Tibial artery (tissue), 4 donors: ENCODE results near the gene CNOT11.
"Not testable (repeated sequence)": the region's sequence is repeated elsewhere in the genome, so short reads cannot be mapped to it uniquely, and the experiment has no call there.

Source experiments
- DNase-seq, 2 donors: peaks; one replicate each; pipeline ENCODE4 v3.0.0-alpha.2; 2019
- H3K27ac ChIP-seq, 2 donors: fragments of 200-600 bp; sonication (generic) in 1 of 2; 1 replicate in 1 of 2; 2 replicates in 1 of 2; pipeline ENCODE4 v1.5.1; 2018 to 2019; ENCODE audit warnings: mild to moderate bottlenecking in 1 of 2
- H3K27me3 ChIP-seq, 2 donors: fragments of 200-600 bp; sonication (generic) in 1 of 2; one replicate each; pipeline versions ENCODE4 v1.5.1 to v1.6.0; 2016 to 2019
- H3K36me3 ChIP-seq, 3 donors: fragments of 200-600 bp; sonication (generic) in 2 of 3; one replicate each; pipeline ENCODE4 v1.5.1; 2016 to 2019; ENCODE audit warnings: mild to moderate bottlenecking in 2 of 3
- H3K4me1 ChIP-seq, 4 donors: fragments of 200-600 bp; sonication (generic) in 2 of 4; 1 replicate in 3 of 4; 2 replicates in 1 of 4; pipeline ENCODE4 v1.5.1; 2016 to 2019
- H3K4me3 ChIP-seq, 2 donors: fragments of 200-600 bp; sonication (generic) in 1 of 2; 1 replicate in 1 of 2; 2 replicates in 1 of 2; pipeline ENCODE4 v1.5.1; 2018 to 2019; ENCODE audit warnings: mild to moderate bottlenecking in 2 of 2
- H3K9me3 ChIP-seq, 3 donors: fragments of 200-600 bp; sonication (generic) in 1 of 3; one replicate each; pipeline ENCODE4 v1.5.1; 2016 to 2019
- CTCF ChIP-seq, 2 experiments: fragments of 200-600 bp in 1 of 2; fragments of 450-650 bp in 1 of 2; IDR thresholded peaks; one replicate each; pipeline ENCODE4 v1.5.1; 2017 to 2019; ENCODE audit warnings: antibody characterized with exemption in 2 of 2, mild to moderate bottlenecking in 1 of 2, moderate library complexity in 1 of 2
- intact Hi-C: fragments of 100-400 bp; cut with DNase I; formaldehyde crosslinking; loops from one replicate; pipeline ENCODE4 v1.15.0; 2023; ENCODE audit warnings: low total_unique reads

Gene CNOT11

DNA sequence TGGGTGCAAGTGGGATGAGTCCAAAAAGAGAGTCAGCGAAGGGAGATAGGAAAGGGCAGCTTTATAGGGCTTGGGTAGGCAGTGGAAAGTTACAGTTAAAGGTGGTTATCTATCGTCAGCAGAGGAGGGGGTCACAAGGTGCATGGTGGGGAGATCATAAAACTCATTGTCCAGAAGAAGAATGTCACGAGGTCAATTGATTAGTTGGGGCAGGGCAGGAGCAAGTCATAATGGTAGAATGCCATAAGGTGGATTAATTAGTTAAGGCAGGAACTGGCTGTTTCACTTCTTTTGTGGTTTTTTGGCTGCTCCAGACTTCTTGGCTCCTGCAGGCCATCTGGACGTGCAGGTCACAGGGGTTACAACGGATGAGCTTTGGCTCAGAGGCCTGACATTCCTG lies 3.9 kb upstream of the CNOT11 start:
- DNase-seq, H3K9me3 ChIP-seq, H3K27ac ChIP-seq, H3K36me3 ChIP-seq, intact Hi-C loops, H3K4me3 ChIP-seq, H3K27me3 ChIP-seq: not testable (repeated sequence)
- peaks cover 0 to 11% (median 8%) of the 10 kb centered on the region in 4 donors for H3K4me1 ChIP-seq

- no peak for DNase-seq
- H3K9me3 ChIP-seq: no peaks in the 10 kb centered on the region
- no peak for TF ChIP-seq CTCF (IDR thresholded peaks at IDR 0.05)
- intact Hi-C loops: no loop called here
- H3K27me3 ChIP-seq: no peaks in the 10 kb centered on the region
- no peak overlapping the region for H3K27ac ChIP-seq
- H3K36me3 ChIP-seq: no peaks in the 10 kb centered on the region
- H3K4me1 ChIP-seq: peaks cover 0 to 22% (median 19%) of the 10 kb centered on the region in 4 donors
- no peak overlapping the region for H3K4me3 ChIP-seq
Observed at GRCh38 chr2:101249826-101250225, 2.9 kb upstream of the CNOT11 start.

DNA sequence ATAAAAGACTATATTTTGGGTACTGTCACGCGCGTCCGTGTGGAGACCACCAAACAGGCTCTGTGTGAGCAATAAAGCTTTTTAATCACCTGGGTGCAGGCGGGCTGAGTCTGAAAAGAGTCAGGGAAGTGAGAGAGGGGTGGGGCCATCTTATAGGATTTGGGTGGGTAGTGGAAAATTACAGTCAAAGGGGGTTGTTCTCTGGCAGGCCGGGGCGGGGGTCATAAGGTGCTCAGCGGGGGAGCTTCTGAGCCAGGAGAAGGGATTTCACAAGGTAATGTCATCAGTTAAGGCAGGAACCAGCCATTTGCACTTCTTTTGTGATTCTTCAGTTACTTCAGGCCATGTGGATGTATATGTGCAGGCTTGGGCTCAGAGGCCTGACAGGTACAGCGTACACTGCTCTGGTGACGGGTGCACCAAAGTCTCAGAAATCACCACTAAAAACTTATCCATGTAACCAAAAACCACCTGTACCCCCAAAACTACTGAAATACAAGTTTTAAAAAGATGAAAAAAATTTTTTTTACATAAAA lies 1.4 kb upstream of the CNOT11 start:
- H3K27me3 ChIP-seq, H3K9me3 ChIP-seq, DNase-seq, intact Hi-C loops, H3K4me3 ChIP-seq, H3K36me3 ChIP-seq, H3K27ac ChIP-seq: not testable (repeated sequence)
- H3K4me1 ChIP-seq: peaks cover 0 to 31% (median 27%) of the 10 kb centered on the region in 4 donors

- peaks cover 0 to 34% (median 27%) of the 10 kb centered on the region in 4 donors for H3K4me1 ChIP-seq
- H3K27me3 ChIP-seq: no peaks in the 10 kb centered on the region
- peaks cover 0 to 4% (median 0%) of the 10 kb centered on the region in 3 donors for H3K36me3 ChIP-seq
- no peak for TF ChIP-seq CTCF (IDR thresholded peaks at IDR 0.05)
- H3K27ac ChIP-seq: peak overlapping the region; percentile 84 to 90
- H3K4me3 ChIP-seq: peak overlapping the region; percentile 80 to 95
- DNase-seq: no peak
- intact Hi-C loops: loop anchor here (2.0 kb wide), 1 partner anchor 55 kb away; no protein-coding TSS in a partner anchor
- H3K9me3 ChIP-seq: no peaks in the 10 kb centered on the region
Observed at GRCh38 chr2:101251844-101252407, 760 bp upstream of the CNOT11 start.

DNA sequence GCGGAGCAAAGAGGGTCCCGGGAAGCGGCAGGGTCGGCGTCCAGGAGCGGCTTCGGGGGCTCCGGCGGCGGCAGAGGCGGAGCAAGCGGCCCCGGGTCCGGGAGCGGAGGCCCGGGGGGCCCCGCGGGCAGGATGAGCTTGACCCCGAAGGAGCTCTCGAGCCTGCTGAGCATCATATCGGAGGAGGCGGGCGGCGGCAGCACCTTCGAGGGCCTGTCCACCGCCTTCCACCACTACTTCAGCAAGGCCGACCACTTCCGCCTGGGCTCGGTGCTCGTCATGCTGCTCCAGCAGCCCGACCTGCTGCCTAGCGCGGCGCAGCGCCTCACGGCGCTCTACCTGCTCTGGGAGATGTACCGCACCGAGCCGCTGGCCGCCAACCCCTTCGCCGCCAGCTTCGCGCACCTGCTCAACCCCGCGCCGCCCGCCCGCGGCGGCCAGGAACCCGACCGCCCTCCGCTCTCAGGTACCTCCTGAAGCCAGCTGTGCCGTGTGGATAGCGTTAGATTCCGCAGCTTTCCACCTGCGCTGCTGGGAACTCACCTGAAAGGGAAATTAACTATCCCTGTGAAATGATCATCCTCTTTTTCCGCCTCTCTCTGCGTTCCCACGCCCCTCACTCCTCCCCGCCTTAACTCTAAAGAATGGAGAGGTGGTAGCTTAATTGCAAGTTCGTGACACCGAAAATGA lies 472 bp downstream of the CNOT11 start:
- Histone ChIP-seq H3K36me3 (peaks cover 4 to 11% (median 7%) of the 10 kb centered on the region in 3 donors), H3K4me3 (peak overlapping the region; percentile 80 to 95), H3K27me3 (no peaks in the 10 kb centered on the region), H3K9me3 (no peaks in the 10 kb centered on the region), H3K27ac (peak overlapping the region; percentile 84 to 90), H3K4me1 (peaks cover 0 to 34% (median 27%) of the 10 kb centered on the region in 4 donors)
- no peak for TF ChIP-seq CTCF (IDR thresholded peaks at IDR 0.05)
- peak; percentile 60 to 82 for DNase-seq
- intact Hi-C loops: loop anchor here (2.0 kb wide), 1 partner anchor 54 kb away; no protein-coding TSS in a partner anchor

DNA sequence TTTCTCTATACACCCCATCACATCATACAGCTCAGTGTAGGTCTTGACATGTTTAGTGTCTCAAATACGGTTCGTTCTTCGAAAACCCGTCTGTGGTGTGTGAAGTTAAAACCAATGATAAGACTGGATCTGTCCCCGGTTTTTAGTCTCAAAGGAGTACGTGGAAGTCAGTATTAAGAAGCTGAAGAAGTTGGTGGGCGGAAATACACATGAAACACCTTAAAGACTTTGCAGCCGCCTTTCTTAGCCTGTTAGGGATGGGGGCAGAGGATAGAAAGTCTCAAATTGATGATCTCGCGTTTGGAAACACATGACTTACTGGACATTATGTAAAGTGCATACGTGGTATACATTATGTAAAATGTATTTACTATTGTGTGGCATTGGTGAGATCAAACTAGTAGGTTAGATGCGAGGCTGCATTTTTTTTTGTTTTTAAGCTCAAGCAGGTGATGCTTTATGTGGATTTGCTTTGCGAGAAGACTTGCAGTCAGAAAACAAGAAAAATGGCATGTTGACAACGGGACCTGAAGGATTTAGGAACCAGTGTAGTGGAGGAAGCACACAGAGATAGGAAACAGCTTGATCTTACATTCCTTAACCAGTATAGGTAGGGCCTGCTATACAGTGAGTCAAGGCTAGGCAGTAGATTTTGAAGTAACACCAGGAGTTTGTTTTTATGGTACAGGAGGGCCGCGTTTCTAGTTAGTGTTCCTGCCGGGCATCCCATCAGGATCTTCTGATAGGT lies 1.2 kb downstream of the CNOT11 start:
- no peaks in the 10 kb centered on the region for H3K27me3 ChIP-seq
- peak overlapping the region; percentile 84 to 90 for H3K27ac ChIP-seq
- intact Hi-C loops: loop anchor here (2.0 kb wide), 1 partner anchor 53 kb away; no protein-coding TSS in a partner anchor
- no peak for TF ChIP-seq CTCF (IDR thresholded peaks at IDR 0.05)
- peaks cover 0 to 34% (median 27%) of the 10 kb centered on the region in 4 donors for H3K4me1 ChIP-seq
- peak overlapping the region; percentile 80 to 95 for H3K4me3 ChIP-seq
- no peak for DNase-seq
- H3K36me3 ChIP-seq: peaks cover 9 to 13% (median 9%) of the 10 kb centered on the region in 3 donors
- no peaks in the 10 kb centered on the region for H3K9me3 ChIP-seq
